Neutrophil (primary cell): Measurements from ENCODE around the gene TRIM29.

Source experiments
- H3K27ac ChIP-seq: fragments of 200-600 bp; sonication (generic); 2 replicates; pipeline ENCODE4 v1.5.1; 2016; ENCODE audit warnings: mild to moderate bottlenecking, moderate library complexity
- H3K27me3 ChIP-seq: fragments of 200-600 bp; sonication (generic); 2 replicates; pipeline ENCODE4 v1.6.0; 2016; ENCODE audit warnings: mild to moderate bottlenecking
- H3K36me3 ChIP-seq: fragments of 200-600 bp; sonication (generic); 2 replicates; pipeline ENCODE4 v1.5.1; 2017
- H3K4me1 ChIP-seq, 2 experiments: fragments of 200-600 bp in 1 of 2; sonication (generic) in 1 of 2; 1 replicate in 1 of 2; 2 replicates in 1 of 2; pipeline versions ENCODE4 v1.5.1 to v1.6.1; 2013 to 2016; ENCODE audit warnings: low read depth in 1 of 2, low read length in 1 of 2, mild to moderate bottlenecking in 1 of 2, moderate library complexity in 1 of 2; ENCODE audit not compliant: control insufficient read depth in 1 of 2, insufficient read depth in 1 of 2
- H3K4me3 ChIP-seq, 2 experiments: fragments of 200-600 bp in 1 of 2; sonication (generic) in 1 of 2; 1 replicate in 1 of 2; 2 replicates in 1 of 2; pipeline ENCODE4 v1.5.1; 2013 to 2016; ENCODE audit warnings: low read depth in 1 of 2, low read length in 1 of 2, mild to moderate bottlenecking in 1 of 2, moderate library complexity in 1 of 2
- H3K9me3 ChIP-seq: fragments of 200-600 bp; sonication (generic); 2 replicates; pipeline ENCODE4 v1.5.1; 2016
- CTCF ChIP-seq: fragments of 200-600 bp; sonication (generic); IDR thresholded peaks from 2 replicates; pipeline ENCODE4 v1.5.1; 2016; ENCODE audit warnings: antibody characterized with exemption

TRIM29 gene

GRCh38 chr11:120079750-120080610 is 57.9 kb downstream of the TRIM29 start:
- Histone ChIP-seq H3K27ac (no peak overlapping the region), H3K4me1 (no peaks in the 10 kb centered on the region), H3K36me3 (no peaks in the 10 kb centered on the region), H3K27me3 (peaks cover 38% of the 10 kb centered on the region), H3K4me3 (no peak overlapping the region), H3K9me3 (no peaks in the 10 kb centered on the region)
- no peak for TF ChIP-seq CTCF

- no peak overlapping the region for H3K27ac ChIP-seq
- H3K9me3 ChIP-seq, result no peaks in the 10 kb centered on the region
- H3K27me3 ChIP-seq, result peaks cover 47% of the 10 kb centered on the region
- no peaks in the 10 kb centered on the region for H3K36me3 ChIP-seq
- H3K4me3 ChIP-seq, result no peak overlapping the region
- no peak for TF ChIP-seq CTCF
- no peaks in the 10 kb centered on the region for H3K4me1 ChIP-seq
These were observed 59.5 kb downstream of the TRIM29 start for GRCh38 chr11:120078397-120078796.

GRCh38 chr11:120074076-120074475 is 63.8 kb downstream of the TRIM29 start:
- Histone ChIP-seq H3K4me3 (no peak overlapping the region), H3K27ac (no peak overlapping the region), H3K4me1 (no peaks in the 10 kb centered on the region), H3K9me3 (no peaks in the 10 kb centered on the region), H3K36me3 (no peaks in the 10 kb centered on the region), H3K27me3 (peaks cover 46% of the 10 kb centered on the region)
- no peak for TF ChIP-seq CTCF

GRCh38 chr11:120073196-120073595 is 64.7 kb downstream of the TRIM29 start:
- H3K27me3 ChIP-seq, result peaks cover 45% of the 10 kb centered on the region
- no peak for TF ChIP-seq CTCF

DNA sequence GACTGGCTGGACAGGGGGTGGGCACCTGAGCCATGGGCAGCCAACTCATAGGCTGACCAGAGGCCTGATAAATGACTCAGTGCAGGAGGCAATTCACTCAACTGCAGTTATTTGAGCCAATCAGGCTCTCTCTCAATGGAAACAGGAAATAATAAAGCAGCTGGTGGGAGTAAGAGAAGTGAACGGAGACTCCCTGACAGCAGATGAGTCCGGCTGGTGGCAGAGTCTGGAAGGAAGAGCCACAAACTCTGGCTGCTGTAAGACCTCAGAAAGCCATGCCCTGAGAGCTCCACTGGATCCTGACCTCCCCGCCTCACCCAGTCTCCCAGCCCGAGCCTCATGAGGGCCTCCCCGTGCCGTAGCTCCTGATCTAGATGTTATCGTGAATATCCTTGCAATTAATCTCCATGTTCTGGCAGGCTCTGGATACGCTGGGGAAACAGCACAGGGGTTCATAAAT is 69.8 kb downstream of the TRIM29 start:
- TF ChIP-seq CTCF, result no peak
- Histone ChIP-seq H3K36me3 (no peaks in the 10 kb centered on the region), H3K4me3 (no peak overlapping the region), H3K27me3 (peaks cover 39% of the 10 kb centered on the region), H3K27ac (no peak overlapping the region), H3K4me1 (no peaks in the 10 kb centered on the region), H3K9me3 (no peaks in the 10 kb centered on the region)

More at GRCh38 chr11:120073196-120073595, 64.7 kb downstream of the TRIM29 start:
- Histone ChIP-seq H3K9me3 (no peaks in the 10 kb centered on the region), H3K4me3 (no peak overlapping the region), H3K27ac (no peak overlapping the region), H3K36me3 (no peaks in the 10 kb centered on the region), H3K4me1 (no peaks in the 10 kb centered on the region)
